ENCODE results near the gene PARP6.

DNA sequence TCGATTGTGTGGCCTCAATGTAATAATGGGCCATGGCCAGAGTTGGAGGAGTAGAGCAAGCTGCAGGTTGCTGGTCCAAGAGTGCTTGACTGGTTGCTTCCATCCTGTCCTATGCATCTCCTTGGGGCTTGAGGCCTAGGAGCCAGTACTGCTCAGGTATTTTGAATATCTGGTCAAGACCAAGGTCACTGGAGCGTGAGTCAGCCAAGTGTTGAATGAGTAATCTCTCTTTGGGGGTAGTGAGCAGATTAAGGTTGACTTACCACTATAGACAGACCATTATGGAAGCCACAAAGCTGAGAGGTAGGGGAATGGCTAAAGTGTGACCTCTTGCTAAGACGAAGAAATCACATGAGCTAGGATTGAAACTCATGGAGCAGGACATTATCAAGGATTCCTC is 9.4 kb upstream of the PARP6 start:
- no peak for TF ChIP-seq GATA2 (IDR thresholded peaks at IDR 0.05; ENCODE audit: low read depth, low read length)
- no peak for TF ChIP-seq GATA3 (IDR thresholded peaks at IDR 0.05; ENCODE audit: low read depth, low read length)
